ELR (cell line): ENCODE results near the gene EMC9.

Source experiments
- DNase-seq: peaks from one replicate; pipeline ENCODE4 v3.0.0-alpha.2; 2015; ENCODE audit warnings: low read depth

Gene EMC9

DNA sequence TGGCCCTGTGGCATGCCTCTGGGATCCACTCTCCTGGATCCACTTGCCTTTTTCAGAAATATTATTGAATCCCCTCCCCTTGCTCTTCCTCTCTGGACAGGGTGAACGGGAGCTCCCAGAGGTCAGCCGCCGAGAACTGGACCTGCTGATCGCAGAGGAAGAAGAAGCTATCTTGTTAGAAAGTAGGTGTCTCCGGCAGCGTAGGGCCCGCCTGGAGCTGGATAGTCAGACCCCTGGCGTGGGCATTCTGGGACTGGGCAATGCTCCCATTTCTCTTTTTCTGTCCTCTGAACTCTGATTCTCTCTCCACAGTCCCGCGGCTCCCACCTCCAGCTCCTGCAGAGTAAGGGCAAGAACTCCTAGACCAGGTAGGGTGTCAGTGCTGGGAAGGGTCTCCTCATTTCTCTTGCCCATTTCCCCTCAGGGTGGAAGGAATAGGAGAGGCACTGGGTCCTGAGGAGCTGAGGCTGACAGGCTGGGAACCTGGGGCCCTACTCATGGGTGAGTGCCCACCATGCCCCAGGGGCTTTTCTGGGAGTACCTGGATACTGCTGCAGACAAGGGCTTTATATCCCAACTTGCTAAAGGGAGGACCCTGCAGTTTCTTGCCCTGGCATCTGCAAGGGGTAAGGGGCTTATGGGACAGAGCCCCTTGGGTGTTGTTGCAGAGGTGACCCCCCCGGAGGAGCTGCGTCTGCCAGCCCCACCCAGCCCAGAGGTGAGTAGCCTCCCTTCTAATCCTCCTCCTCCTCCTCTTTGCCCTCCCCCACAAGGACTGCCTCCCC is 35.8 kb upstream of the EMC9 start:
- no peak for DNase-seq

DNA sequence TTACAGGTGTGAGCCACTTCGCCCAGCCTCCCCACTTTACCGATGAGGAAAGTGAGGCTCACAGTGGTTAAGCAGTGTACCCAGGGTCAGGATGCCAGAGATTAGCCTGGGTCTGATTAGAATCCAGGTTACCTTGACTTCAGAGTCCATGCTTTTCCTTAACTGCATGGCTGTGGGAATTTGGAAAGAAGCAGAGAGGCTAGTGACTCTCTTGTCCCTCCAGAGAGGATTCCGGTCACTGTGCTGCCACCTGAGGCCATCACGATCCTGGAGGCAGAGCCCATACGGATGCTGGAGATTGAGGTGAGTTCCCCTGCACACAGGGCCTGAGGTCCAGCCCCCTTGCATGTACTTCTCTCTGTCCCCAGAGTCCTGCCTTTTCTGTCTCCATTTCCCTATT is 35.2 kb upstream of the EMC9 start:
- DNase-seq = no peak

DNA sequence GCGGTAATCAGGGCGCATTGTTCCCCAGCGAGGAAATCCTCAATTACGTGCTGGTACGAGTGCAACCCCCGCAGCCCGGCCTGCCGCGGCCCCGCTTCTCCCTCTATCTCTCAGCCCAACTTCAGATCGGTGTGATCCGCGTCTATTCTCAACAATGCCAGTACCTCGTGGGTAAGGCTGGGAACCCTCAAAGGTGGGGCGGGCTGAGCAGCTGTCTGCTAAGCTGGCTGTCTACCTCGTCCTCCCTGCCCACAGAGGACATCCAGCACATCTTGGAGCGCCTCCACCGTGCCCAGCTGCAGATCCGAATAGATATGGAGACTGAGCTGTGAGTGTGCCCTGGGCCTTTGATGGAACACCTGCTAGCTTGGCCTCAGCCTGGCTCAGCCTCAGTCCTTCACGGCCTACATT is 31.5 kb upstream of the EMC9 start:
- DNase-seq = no peak

DNA sequence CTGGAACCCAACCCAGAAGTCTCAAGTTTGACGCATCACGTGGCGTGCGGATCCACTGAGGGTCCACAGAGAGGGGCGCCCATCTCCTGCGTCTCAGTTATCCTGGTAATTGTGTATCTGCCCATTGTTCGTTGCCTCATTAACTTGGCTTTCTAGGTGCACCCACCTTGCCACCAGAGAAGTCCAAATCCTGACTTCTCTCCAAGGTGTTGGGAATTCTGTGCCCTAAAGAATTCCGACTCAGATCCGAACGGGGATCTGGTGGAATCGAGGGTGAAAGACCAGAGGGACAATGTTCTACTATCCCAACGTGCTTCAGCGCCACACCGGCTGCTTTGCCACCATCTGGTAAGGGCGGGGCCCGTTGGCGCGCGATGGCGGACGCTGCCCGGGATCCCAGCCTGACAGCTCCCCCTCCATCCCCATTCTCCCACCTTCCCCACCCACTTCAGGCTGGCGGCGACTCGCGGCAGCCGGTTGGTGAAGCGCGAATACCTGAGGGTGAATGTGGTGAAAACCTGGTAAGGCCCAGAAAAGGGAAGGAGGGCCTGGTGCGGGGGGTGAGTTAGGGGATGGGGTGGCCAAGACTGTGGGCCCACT is 31.0 kb upstream of the EMC9 start:
- no peak for DNase-seq

DNA sequence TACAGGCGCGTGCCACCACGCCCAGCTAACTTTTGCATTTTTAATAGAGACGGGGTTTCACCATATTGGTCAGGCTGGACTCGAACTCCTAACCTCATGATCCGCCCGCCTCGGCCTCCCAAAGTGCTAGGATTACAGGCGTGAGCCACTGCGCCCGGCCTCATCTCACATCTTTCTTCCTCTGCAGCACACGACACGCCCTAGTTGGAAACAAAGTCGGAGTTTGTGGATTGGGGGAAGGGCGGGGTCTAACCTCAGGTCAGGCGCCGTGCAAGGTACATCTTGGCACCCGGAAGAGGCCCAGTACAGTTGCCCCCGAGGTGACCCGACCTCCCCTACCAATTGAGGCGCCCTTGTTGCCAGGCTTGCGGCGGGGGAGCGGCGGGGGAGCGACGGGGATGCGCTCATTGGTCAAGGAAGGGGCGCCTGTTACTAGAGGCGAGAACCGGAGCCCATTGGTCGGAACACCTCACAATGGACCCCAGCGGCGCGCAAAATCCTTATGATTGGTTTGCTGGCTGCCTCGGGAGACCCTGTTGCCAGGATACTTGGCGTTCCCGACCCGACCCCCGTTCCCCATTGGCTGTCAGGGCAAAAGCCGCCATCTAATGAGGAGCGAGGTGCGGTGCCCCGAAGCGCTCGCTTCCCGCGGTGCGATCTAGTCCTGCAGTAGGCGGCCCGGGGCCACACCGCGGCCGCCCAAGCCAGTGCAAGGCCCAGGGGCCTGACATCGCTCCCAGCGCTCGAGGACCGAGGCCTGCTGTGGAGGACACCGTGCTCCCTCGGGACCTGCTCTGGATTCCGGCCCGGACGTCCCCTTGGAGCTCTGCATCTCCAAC is 30.2 kb upstream of the EMC9 start, which contains the start of gene REC8:
TSS of gene REC8 (plus strand) at position 659 of the 839 bp plus-strand sequence. CDS start 473 bp downstream, outside the sequence.
- DNase-seq = no peak

DNA sequence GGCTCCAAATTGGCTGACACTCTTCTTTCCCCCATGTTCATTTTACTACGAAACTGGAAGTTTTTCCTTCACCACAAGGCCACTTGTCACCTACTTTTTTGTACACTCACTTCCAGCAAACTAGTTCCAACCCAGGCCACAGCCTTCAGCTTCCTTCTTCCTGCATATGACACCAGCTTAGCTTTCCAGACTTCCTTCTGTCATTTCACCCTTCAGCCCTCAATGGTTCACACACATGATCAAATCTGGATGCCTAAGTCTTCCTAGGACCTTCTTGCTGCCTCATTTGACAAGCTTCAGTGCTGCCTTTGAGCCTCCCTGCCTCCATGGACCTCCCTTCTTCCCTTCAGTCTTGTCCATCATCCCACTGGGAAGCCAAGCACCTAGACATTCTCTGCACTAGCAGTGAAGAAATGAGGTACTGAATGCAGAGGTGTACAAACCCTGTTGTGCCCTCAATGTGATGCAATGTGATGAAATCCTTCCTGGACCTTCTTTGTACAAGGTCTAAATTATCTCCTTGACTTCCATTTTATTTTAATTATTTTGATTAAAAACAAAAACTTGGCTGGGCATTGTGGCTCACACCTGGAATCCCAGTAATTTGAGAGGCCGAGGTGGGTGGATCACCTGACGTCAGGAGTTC is 26.2 kb upstream of the EMC9 start:
- DNase-seq = no peak

DNA sequence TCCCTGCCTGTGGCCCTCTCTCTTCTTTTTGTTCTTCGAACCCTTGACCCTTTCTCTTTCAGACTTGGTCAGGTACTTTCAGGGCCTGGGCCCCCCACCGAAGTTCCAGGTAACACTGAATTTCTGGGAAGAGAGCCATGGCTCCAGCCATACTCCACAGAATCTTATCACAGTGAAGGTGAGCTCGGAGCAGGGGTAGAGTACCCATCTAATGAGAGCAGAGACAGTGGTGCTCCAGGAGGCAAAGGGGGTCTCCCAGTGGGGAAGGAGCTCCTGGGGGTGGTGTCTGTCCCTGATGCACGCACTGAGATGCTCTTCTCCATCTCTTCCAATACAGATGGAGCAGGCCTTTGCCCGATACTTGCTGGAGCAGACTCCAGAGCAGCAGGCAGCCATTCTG is 24.4 kb upstream of the EMC9 start:
- no peak for DNase-seq

DNA sequence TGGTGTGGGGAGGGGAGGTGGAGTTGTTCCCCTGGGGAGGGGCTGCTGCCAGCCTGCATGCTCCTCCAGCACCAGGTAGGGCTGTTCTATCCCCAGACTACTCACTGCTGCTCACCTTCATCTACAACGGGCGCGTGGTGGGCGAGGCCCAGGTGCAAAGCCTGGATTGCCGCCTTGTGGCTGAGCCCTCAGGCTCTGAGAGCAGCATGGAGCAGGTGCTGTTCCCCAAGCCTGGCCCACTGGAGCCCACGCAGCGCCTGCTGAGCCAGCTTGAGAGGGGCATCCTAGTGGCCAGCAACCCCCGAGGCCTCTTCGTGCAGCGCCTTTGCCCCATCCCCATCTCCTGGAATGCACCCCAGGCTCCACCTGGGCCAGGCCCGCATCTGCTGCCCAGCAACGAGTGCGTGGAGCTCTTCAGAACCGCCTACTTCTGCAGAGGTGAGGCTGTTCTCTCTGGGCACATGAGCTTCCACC is 23.2 kb upstream of the EMC9 start:
- DNase-seq = no peak

DNA sequence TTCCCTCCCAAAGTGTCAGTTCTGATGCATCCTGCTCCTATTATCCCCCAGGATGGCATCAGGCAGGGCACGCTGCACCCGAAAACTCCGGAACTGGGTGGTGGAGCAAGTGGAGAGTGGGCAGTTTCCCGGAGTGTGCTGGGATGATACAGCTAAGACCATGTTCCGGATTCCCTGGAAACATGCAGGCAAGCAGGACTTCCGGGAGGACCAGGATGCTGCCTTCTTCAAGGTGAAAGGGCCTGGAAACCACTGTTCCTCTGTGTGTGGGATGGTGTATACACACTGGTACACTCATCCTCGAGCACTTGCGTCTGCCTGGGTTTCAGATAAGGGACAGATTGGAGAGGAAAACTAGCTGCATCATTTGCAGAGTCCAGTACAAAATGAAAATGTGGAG is 20.7 kb upstream of the EMC9 start:
- no peak for DNase-seq

DNA sequence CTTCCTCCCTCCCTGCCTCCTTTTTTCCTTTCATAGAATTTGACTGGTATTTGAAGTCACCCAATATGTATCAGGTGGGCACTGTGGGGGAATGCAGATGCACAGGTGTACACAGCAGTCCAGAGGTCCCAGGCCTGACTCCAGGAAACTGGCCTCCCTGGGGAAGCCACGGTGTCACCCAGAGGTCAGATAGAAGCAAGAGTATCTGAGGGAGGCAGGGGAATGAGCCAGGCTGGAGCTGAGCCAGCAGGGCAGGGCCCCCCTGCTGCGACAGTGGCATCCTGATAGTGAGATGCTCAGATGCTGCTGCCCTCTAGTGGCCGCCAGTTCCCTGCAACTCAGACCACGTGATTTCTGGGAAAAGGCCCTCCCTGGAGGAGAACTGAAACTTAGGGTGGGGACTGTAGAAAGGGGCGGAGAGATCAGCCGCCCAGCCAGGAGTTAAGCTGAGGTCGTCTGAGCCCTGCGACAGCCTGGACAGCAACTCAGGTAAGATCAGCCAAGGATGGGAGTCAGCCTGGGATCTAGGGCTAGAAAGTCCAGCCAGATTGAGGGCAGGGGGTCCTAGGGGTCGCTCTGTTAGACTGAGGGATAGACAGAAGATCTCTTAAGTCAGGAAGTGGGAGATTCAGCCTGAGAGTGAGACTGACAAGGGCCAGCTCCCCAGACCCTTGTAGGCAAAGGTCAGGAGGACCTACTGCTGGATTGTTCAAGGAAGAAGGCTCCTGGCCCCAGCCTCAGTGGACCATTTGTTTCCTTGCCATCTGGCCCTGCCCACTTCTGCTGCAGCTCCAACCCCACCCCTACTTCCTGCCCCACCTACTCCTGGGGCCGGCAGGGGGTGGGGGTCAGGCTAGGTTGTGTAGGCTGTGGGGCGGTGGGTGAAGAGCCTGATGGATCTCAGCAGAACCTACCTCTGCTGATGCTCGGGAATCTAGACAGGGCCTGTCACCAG is 19.7 kb upstream of the EMC9 start, which contains the start of gene IRF9:
TSS of gene IRF9 (plus strand) at position 416 of the 955 bp plus-strand sequence. CDS start 880 bp downstream, outside the sequence.
- DNase-seq = peak; percentile 93

DNA sequence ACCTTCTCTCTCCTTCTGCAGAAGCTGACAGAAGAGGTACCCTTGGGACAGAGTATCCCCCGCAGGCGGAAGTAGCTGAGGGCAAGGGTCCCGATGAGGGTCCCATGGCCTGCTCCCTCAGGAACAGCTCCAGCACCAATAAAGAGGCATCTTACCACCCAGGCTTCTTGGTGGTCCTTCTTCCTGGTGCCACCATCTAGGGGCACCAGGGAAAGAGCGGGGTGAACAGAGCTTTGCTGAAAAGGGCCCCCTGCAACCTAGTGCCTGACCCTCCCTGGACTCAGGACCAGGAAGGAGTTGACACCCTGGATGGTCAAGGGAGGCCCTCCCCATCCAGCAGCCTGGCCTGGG is 19.1 kb upstream of the EMC9 start:
- no peak for DNase-seq

DNA sequence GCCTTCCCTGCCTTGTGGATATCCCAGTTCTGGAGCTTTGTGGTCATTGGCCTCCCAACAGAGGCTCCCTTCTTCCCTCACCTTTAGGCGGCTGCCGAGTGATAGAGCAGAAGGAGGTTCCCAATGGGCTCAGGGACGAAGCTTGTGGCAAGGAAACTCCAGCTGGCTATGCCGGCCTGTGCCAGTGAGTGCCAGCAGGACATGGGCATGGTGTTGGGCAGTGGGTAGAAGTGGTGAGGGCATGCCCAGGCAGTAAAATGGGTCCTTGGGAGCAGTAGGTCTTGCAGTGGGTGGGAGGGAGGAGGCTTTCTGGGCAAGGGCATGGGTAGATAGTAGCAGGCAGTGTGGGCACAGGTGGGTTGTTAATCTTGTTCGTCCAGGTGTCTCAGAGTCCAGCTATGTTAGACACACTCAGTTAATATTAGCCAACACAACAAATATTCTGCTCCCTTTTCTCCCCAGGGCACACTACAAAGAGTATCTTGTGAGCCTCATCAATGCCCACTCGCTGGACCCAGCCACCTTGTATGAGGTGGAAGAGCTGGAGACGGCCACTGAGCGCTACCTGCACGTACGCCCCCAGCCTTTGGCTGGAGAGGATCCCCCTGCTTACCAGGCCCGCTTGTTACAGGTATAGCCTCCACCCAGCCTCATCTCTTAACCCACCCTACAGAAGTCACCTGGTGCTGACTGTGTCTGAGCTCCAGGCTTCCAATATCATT is 18.5 kb upstream of the EMC9 start:
- DNase-seq = no peak

DNA sequence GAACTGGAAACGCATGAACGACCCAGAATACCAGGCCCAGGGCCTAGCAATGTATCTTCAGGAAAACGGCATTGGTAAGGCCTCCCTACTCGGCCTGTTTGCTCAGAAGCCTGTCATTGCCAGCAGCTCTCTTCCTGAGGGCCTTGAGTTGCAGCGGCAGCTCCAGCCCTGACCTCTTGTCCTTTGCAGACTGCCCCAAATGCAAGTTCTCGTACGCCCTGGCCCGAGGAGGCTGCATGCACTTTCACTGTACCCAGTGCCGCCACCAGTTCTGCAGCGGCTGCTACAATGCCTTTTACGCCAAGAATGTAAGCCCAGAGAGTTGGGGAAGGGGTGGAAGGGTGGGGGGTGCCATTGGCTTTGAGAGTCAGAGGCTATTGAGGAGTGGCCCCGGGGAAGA is 15.9 kb upstream of the EMC9 start:
- DNase-seq = no peak

DNA sequence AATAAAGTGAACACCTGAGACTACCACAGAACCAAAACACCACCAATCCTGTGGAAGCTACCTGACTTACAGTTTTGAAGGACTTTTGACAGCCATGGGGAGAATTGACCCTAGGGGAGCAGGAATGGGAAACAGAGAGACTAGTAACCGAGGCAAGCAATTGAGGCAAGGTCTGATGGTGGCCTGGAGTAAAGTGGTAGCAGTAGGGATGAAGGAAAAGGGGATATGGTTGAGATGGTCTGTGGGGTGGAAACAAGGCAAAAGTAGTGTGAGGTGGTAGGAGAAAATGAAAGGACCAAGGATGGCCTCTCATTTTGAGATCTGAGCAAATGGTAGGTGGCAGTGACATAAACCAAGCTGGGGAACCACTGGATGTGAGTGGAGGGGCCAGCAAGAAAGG is 15.4 kb upstream of the EMC9 start:
- DNase-seq = no peak

DNA sequence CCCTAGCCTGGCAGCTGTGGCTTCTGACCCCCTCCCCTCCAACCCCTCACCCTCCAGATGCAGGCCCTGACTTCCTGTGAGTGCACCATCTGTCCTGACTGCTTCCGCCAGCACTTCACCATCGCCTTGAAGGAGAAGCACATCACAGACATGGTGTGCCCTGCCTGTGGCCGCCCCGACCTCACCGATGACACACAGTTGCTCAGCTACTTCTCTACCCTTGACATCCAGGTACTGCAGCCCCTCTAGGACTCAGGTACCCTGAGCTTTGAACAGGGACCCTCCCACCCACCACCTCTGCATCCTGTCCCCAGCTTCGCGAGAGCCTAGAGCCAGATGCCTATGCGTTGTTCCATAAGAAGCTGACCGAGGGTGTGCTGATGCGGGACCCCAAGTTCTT is 13.7 kb upstream of the EMC9 start:
- DNase-seq = no peak

DNA sequence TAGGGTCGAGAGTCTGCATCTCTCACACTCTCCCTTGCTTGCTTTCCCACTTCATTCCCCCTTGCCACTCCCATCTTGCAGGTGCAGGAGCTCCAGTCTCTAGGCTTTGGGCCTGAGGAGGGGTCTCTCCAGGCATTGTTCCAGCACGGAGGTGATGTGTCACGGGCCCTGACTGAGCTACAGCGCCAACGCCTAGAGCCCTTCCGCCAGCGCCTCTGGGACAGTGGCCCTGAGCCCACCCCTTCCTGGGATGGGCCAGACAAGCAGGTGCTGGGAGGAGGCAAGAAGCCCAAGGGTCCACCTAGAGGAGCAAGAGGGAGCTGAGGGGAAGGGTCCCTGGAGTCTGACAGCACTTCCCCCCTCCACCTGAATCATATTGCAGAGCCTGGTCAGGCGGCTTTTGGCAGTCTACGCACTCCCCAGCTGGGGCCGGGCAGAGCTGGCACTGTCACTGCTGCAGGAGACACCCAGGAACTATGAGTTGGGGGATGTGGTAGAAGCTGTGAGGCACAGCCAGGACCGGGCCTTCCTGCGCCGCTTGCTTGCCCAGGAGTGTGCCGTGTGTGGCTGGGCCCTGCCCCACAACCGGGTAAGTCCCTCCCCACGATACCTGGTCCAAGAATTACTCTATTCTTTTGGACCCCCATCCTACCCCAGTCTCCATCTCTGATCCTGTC is 10.2 kb upstream of the EMC9 start:
- no peak for DNase-seq

DNA sequence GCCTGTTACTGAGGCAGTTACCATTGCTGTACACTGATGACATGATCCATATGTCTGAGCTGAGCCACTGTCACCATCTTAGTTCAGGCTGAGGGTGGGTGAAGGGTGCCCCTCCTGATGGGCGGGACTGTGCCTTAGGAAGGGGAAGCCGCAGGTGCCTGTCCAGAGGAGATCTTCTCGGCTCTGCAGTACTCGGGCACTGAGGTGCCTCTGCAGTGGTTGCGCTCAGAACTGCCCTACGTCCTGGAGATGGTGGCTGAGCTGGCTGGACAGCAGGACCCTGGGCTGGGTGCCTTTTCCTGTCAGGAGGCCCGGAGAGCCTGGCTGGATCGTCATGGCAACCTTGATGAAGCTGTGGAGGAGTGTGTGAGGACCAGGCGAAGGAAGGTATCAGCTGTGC is 9.6 kb upstream of the EMC9 start:
- no peak for DNase-seq

DNA sequence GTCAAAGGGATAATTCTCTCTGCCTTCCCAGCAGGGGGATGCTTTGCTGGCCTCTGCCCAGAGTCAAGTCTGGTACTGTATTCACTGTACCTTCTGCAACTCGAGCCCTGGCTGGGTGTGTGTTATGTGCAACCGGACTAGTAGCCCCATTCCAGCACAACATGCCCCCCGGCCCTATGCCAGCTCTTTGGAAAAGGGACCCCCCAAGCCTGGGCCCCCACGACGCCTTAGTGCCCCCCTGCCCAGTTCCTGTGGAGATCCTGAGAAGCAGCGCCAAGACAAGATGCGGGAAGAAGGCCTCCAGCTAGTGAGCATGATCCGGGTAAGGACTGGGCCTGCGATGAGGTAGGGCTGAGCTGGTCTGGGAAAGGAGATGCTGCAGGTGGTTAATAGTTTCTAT is 9.2 kb upstream of the EMC9 start:
- DNase-seq = no peak

DNA sequence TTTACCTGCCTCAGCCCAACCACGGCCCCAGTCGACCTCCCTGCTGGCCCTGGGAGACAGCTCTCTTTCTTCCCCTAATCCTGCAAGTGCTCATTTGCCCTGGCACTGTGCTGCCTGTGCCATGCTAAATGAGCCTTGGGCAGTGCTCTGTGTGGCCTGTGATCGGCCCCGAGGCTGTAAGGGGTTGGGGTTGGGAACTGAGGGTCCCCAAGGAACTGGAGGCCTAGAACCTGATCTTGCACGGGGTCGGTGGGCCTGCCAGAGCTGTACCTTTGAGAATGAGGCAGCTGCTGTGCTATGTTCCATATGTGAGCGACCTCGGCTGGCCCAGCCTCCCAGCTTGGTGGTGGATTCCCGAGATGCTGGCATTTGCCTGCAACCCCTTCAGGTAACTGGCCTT is 8.7 kb upstream of the EMC9 start:
- no peak for DNase-seq
